HG02852 (cell line): ENCODE measurements around the gene CHMP1A.
"Not testable (repeated sequence)": the region's sequence is repeated elsewhere in the genome, so short reads cannot be mapped to it uniquely, and the experiment has no call there.

ENCODE experiments used
- ATAC-seq: cut with Tn5 transposase; IDR thresholded peaks from one replicate; pipeline ENCODE4 v1.9.1; 2021; ENCODE audit warnings: mild to moderate bottlenecking, moderate library complexity; ENCODE audit not compliant: unreplicated experiment

Gene CHMP1A

DNA sequence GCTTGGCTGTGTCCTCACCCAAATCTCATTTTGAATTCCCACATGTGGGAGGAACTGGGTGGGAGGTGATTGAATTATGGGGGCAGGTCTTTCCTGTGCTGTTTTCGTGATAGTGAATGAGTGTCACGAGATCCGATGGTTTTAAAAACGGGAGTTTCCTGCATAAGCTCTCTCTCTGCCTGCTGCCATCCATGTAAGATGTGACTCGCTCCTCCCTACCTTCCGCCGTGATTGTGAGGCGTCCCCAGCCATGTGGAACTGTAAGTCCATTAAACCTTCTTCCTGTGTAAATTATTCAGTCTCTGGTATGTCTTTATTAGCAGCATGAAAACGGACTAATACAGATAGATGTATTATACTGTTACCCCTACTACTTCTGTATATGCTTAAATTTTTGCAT lies 3.7 kb upstream of the CHMP1A start:
- no peak for ATAC-seq

- ATAC-seq: no peak
These were observed 2.6 kb upstream of the CHMP1A start for GRCh38 chr16:89660146-89660545.

DNA sequence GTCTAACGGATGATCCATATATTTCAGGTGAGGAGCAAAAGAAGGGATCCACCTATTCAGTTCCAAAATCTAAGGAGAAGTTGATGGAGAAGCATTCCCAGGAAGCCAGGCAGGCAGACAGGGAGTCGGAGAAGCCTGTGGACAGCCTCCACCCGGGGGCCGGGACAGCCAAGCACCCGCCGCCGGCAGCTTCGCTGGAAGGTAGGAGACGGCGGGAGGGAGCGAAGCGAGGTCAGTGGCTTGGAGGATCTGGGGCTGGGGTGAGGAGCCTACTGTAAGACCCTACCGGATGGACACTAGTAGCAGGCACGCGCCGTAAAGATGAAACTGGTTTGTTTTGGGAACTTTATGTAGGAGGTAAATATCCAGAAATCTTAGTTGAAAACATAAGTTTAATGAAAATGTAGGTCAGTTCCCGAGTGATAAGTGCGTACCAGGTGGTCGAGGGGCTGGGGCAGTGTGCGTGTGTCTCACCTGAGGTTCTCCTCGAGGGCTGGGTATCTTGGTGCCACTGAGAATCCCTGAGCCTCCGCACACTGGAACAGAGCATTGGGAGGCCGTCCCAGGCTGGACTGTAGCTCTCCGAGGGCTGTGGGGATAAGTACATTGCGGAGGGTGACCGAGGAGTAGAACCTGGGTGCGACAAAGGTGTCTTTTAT lies 842 bp upstream of the CHMP1A start:
- no peak for ATAC-seq

GRCh38 chr16:89656435-89657121 lies 930 bp downstream of the CHMP1A start:
- no peak for ATAC-seq

DNA sequence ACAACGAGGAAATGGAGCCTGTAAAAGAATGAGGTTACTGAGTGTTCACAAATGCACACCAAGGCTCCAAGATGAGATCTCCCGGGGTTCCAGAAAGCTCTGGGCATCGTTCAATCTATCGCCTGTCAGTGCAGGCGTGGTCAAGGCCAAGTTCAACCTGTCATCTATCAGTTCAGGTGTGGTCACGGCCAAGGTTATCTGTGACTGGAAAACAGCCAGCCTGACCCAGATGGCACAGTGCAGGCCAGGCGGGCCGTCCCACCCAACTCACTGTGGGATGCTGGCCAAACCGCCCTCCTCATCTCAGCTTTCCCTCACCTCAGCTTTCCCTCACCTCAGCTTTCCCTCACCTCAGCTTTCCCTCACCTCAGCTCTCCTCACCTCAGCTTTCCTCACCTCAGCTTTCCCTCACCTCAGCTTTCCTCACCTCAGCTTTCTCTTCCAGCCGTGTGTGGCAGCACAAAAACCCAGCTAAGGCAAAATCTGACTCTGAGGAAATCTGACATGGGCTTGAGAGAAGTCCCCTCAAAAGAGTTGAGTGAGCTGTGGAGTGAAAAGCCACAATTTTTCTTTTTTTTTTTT lies 2.4 kb downstream of the CHMP1A start:
- no peak for ATAC-seq

DNA sequence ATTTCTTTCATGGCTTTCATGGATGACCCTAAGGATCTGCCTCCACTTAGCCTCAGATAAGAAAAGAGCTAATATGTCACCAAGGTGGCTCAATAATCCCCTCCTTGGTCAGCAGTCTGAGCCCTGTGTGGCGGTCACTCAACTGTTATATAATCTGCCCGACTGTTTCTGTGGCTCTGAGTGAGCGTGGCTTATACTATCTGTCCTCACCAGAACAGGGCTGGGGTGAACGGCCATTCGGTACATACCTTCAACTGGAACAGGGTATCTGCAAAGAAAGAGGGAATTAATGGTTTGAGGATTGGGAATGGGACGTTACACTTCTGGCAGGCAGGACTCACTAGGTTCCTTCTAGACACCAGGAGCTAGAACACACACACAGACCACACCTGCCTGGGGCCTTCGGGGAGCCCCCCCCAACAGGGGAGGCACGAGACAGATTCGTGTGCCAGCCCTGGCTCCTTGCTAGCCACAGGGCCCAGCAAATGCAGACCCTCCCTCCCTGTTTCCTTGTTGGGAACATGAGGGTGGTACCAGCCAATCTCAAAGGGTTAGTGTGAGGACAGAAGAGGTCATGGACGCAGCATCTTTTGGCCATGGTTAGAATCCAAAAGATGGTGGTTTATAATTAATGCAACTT lies 3.7 kb downstream of the CHMP1A start:
- ATAC-seq: no peak

- no peak for ATAC-seq
These were observed 5.9 kb downstream of the CHMP1A start for GRCh38 chr16:89651584-89651983.

DNA sequence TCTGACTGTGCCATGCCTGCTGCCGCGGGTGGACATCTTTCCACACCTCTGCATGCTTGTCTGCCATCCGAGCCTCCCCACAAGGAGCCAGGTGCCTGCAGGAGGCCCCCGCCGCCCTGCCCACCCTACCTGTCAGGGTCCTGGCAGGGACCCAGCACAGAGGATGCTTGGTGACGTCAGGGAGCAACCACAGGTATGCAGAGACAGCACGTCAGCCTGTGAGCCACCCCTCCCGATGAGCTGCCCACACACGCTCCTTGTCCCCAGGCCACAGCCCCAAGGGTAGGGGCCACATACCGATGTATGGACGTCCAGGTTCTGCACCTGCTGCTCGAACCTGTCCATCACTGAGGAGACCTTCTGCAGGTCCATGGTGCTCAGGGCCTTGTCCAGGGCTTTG lies 10.6 kb downstream of the CHMP1A start:
- ATAC-seq: no peak

- ATAC-seq: no peak
These were observed 11.2 kb downstream of the CHMP1A start for GRCh38 chr16:89646270-89646669.

DNA sequence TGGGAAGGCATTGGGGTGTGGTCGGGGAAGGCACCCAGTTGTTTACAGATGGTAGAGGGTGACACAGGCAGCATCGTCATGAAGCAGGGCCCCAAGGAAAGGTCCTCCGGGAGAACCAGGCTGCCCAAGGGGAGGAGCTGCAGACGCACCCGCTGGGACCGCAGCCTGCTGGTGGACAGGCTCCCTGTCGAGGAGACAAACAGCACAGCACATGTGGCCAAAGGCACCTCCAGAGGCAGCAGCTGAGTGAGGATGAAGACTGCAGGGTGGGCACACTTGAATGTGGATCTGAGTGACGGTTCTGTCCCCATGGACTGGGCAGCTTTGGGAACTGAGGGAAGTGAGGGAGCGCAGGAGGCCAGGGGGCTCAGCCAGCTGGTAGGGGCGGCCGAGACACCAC lies 12.4 kb downstream of the CHMP1A start:
- ATAC-seq: no peak

DNA sequence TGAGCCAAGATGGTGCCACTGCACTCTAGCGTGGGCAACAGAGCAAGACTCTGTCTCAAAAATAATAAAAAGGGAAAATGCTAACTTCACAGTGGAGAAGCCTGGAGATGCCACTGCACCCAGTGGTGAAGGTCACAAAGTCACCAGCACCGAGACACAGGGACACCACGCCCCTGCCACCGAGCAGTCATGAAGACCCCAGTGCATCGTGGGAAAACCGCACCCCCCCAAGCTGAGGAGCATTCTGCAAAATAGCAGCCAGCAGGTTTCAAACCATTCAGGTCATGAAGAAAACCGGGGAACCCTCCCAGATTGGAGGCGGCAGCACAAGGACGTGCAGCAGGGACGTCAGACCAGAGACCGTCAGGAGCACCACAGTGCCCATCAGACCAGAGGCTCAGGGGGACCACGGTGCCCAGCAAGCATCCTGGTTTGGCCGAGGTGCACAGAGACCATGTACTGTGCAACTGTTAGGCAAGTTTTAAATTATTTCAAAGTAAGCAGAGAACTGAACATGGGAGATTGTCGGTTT lies 13.7 kb downstream of the CHMP1A start:
- ATAC-seq: no peak

DNA sequence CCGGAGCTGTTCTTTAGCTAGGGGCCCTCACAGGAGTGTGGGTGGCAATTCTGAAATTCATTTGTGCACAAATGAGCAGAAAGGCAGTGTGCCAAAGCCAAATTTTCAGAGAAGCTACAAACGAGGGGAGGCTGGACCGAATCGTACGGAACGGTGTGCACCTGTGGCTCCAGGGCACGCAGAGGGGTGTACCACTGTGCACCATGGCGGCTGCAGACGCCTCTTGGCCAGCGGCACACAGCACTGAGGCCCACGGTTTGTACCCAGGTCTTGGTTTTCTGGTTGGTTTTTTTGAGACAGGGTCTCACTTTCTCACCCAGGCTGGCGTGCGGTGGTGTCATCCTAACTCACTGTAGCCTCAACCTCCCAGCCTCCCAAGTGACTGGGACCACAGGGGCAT lies 14.9 kb downstream of the CHMP1A start:
- no peak for ATAC-seq

DNA sequence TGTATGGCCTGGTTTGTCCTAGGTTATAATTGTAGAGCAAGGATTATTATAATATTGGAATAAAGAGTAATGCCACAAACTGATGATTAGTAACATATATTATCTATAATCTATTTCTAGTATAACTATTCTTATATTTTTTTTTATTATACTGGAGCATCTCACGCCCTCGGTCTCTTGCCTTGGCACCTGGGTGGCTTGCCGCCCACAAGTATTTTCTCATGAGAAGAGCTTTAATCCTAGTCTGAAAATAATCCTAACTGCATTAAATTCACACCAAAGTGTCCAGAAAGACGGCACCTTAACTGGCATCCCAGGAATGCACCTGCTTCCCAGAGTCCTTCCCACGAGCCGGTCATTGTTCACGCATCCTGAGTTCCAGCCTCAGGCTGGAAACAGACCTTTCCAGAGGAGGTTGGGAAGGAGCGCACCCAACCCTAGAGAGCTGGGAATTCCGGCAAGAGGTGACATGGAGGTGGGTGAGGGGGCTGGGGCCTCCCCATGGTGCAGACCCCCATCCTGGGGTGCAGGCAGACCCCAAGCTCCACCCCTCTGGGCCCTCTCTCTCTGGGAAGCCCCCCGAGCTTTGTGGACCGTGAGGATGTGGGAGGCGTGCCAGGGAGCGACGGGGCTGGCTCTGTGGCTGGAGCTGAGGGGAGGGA lies 15.9 kb downstream of the CHMP1A start:
- ATAC-seq: no peak

DNA sequence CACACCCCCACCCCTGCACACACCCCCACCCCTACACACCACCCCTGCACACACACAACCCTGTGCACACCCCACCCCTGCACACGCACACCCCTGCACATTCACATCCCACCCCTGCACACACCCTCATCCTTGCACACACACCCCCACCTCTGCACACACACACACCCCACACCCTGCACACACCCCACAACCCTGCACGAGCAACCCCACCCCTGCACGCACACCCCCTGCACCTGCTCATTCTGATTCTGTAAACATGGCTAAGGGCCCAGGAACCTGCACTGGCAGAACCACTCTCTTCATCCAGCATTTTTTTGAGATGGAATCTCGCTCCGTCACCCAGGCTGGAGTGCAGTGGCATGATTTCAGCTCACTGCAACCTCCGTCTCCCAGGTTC lies 18.1 kb downstream of the CHMP1A start:
- no peak for ATAC-seq

DNA sequence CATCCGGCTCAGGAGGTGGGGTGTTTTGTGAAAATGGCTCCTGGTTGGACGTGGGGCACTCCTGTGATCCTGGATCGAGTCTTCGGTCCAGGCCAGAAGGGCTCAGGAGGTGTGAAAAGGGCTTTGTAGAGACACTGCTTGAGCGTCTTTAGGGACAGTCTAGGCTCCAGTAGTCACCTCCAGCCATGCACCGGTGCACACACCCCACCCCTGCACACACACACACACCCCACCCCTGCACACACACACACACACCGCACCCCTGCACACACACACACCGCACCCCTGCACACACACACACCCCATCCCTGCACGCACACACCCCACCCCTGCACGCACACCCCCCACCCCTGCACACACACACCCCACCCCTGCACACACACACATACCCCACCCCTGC lies 19.1 kb downstream of the CHMP1A start:
- no peak for ATAC-seq

DNA sequence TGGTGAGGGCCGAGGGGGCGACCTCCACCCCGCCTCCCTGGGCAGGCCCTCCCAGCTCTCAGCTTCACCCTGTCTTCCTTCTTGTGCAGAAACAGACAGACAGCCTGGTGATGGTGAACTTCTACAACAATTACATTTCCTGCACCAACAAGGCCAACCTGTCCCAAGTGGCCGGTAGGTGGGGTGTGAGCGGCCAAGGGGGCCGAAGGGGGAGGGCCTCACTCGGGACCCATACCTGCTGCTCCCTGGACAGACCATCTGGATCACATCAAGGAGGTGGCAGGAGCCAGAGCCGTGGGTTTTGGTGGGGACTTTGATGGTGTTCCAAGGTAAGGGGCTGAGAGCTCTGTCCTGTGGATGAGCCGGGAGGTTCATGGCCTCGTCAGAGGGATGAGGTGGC lies 20.1 kb downstream of the CHMP1A start:
- ATAC-seq: no peak

DNA sequence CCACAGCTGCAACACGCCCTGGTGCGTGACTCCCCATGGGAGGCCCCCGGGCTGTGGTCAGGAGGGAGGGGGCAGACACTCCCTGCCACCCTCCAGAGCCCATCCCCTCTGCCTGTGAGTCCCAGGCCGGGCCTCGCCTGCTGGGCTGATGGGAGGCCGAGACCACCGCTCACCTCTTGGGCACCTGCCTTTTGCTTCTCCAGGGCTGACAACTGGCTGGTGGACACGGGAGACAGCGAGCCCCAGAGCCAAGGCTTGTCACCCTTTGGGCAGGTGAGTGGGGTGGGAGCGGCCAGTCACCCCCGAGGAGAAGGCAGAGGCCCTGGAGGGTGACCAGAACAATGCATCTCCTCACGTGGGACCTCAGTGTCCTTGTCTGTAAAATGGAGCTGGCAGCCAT lies 20.8 kb downstream of the CHMP1A start:
- ATAC-seq: no peak

GRCh38 chr16:89634463-89635385 lies 22.8 kb downstream of the CHMP1A start:
- not testable (repeated sequence) for ATAC-seq

DNA sequence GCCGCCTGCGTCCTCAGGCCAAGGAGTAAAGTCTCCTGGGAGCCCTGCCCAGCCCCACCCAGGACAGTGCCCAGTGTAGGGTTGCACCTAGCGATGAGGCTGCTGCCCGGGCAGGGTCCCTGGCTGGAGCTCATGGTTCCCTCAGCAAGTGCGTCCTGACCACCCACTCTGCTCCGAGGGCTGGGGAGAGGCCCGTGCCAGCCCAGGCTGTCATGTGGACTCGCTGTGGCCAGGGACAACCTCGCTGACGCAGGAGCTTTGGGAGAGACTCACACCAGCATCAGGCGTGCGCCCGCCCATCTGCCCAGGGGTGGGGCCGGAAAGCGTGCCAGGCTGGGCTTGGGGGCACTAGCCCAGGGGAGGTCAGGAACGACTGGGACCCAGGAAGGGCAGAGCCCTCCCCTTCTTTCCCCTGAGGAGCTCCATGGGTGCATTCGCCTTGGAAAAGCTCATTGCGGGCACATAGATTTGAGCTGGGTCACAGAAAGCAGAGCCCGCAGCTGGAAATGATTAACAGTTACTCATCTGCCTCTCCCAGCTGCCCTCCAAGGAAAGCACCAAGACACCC lies 24.4 kb downstream of the CHMP1A start:
- ATAC-seq: no peak
